HG03280 (cell line): Measurements from ENCODE around the gene GPRIN3.
A peak's percentile ranks its signal among the peaks of the same experiment; 100 is the strongest.
"Not testable (repeated sequence)": the region's sequence is repeated elsewhere in the genome, so short reads cannot be mapped to it uniquely, and the experiment has no call there.

ENCODE experiments used
- ATAC-seq: cut with Tn5 transposase; IDR thresholded peaks from one replicate; pipeline ENCODE4 v1.9.1; 2021; ENCODE audit warnings: mild to moderate bottlenecking, moderate library complexity; ENCODE audit not compliant: unreplicated experiment

Gene GPRIN3

DNA sequence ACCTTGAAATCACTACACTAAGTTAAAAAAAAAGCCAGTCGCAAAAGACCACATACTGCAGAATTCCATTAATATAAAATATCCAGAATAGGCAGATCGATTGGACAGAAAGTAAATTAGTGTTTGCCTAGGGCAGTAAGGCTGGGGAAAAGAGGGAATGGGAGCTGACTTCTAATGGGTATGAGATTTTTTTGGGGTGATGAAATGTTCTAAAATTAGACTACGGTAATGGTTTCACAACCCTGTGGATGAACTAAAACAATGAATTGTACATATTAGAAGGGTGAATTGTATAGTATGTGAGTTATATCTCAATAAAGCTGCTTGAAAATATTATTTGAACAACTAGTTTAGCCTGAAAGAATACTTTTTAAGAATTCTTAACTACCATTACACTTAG, 6.7 kb upstream of the GPRIN3 start:
- ATAC-seq = no peak

DNA sequence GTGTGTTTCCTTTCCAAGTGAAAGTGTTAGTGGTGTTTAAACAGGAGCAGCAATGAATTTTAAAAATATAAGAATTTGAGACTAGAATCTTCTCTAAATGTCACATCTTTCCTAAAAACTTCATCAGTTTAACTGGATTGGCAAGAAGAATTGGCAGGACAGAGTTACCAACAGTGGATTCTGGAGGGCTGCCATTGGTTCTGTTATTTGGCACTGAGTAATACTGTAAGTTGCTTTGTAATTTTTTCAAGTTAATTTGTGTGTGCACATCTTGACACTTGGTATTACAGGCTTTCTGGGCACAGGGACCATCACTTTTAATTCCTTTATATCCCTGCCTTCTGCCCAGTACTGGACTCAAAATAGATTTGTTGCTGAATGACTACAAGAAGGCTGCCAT, 4.5 kb upstream of the GPRIN3 start:
- ATAC-seq = no peak

DNA sequence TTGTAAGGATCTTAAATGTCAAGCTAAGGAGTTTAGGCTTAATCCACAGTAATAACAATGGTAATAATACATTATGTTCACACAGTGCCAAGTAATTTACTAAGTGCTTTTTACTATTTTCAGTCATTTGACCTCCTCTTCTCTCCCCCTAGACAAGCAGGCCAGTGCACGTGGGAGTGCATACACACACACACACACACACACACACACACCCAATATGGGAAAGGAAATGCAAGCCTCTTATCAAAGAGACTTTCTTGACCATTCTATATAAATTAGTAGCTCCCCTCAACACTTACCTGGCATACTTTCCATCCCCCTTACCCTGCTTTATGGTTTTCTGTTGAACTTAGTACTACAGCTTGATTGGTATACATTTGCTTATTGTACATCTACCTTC, 3.8 kb upstream of the GPRIN3 start:
- ATAC-seq = no peak

DNA sequence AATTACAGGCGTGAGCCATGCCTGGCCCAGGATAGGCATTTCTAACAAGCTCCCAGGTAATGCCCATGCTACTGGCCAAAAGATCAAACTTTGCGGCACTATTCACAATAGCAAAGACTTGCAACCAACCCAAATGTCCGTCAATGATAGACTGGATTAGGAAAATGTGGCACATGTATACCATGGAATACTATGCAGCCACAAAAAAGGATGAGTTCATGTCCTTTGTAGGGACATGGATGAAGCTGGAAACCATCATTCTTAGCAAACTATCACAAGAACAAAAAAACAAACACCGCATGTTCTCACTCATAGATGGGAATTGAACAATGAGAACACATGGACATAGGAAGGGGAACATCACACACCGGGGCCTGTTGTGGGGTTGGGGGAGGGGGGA, 1.6 kb upstream of the GPRIN3 start:
- not testable (repeated sequence) for ATAC-seq

DNA sequence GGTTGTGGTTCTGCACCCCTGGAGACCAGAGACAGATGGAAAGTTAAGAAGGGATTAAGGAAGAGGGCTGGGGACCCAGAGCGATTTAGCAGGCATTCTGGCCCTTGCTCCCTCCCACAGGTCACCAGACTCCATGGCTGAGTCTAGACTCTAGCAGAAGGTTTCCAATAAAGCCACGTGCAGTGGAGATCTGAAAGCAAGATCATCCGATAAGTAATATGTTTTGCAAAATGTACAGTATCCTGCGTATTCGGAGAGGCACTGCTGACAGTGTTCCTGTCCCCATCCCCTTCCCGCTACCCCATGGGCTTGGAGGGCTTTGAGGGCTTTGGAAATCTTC, 531 bp upstream of the GPRIN3 start:
- ATAC-seq = no peak

DNA sequence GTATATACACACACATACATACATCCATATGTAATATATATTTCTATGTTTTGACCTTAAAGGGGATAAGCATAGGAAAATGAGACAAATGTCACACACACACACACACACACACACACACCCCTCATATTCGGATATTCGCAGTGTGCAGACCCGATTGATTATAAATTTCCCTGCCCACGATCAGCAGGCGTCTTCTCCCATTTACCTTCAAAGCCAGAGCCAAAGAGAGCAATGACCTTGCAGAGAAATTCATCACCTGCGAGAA, 488 bp downstream of the GPRIN3 start:
- ATAC-seq = no peak

DNA sequence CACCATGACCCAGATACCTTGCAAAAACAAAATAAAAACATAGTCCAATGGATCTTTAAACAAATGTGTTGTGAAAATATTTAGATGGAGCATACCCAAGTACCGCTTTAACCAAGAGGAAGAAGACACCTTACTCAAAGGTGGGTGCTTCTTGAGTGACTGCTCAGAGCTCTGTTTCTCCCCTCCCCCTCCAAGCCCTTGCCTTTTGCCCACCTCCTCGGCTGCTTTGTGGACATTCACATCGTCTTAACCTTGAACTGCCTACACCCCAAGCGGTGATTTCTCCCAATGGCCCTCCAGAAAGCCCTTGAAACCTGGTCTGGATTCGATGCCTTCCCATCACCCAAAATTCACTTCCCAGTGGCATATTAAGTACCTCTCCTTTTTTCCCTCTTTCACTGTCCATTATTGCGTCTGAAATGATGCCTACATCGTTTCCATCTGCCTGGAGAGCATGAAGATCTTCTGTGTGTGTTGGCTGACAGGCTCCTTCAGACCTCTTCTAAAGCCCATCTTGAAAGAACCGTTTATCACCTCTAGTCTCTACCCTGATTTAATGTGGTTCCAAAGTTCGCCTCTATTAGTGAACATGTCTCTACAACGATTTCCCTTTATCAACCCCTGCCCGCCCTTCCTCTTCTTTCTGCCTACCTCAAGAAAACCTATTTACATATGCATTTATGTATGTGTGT, 968 bp downstream of the GPRIN3 start:
- ATAC-seq = no peak

DNA sequence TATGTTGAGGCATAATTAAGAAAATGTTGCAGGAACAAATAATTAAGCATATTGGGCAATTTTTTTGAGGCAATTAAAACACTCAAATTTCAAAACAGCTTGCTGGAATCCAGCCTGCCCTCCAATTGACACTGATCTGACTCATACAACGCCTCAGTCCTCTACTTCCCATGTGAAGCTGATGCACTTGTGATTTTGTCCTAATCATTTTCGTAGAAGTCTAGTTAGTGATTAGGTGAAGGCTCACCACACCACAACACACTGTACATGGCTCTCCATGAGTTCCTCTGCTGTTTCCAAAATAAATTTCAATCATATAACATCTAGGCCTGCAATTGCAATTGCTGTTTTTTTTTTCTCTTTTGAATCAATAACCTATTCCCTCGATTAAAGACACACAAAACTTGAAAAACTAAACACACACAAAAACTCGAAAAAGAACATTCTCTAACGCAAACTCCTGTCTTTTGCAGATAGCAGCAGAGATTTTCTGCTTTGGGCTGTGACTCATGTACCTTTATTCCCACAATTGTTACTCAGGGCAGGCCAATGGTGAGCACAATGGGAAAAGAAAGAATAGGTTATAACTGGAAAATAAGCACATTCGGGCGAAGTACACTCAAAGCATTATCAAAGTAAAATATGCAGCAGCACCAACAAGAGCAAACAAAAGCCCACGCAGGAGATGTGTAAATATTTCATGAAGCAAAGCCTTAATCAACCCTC, 1.7 kb downstream of the GPRIN3 start:
- no peak for ATAC-seq

DNA sequence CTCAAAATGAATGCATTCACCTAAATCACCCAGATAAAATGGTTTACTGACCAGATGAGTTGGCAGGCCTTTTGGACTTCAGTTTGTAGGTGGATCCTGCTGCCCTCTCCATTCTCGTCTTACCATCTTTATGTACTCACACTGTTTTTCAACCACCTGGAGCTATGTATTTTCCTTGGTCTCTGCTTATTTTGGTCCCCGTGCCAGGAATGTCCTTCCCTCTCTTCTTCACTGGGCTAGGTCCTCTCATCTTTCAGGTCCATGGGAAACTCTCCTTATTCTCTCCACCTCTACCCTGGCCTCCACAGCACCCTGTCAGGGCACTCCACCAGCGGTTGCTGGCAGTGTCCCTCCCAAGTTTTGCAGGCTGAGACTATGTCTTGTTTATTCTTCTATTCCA, 2.6 kb downstream of the GPRIN3 start:
- no peak for ATAC-seq

DNA sequence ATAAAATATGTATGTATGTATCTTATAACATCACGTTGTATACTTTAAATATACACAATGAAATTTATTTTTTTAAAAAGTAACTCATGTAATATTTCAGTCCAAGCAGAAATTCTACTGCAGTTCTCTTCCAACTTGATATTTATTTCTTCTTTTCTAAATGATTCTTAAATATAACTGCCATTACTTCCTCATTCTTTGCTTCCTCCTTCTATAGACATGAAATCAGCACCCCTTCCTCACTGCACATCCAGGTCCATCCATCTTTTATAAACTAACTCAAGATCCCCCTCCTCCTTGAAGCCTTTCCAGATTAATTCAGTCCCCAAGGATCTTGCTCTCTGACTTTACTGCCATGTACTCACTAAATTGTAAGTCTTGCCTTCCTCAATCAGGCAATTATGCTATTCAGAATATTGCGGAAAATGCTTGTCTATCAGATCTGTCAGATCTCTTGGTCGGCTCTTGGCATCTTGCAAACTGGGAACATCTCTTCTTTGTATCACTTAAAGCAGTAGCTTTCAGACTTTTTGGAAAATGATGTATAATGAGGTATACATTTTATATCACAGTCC, 3.7 kb downstream of the GPRIN3 start:
- ATAC-seq = no peak

DNA sequence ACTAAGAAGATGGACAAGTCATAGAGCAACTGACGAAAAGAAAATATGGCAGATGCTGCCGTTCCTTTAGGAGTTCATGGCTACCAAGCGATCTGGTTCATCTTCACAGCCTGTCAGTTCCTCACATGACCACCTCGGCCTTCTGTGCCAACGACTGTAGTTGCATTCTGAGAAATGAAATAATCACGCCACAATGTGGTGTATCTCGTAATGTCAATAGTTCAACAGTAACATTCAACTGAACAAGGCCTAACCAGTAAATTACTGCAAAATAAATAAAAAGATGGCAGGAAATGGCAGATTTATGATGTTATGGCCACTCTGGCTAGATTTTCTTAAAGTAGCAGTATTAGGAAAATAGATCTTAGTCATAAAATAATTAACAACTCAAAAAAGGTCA, 4.4 kb downstream of the GPRIN3 start:
- ATAC-seq = no peak

DNA sequence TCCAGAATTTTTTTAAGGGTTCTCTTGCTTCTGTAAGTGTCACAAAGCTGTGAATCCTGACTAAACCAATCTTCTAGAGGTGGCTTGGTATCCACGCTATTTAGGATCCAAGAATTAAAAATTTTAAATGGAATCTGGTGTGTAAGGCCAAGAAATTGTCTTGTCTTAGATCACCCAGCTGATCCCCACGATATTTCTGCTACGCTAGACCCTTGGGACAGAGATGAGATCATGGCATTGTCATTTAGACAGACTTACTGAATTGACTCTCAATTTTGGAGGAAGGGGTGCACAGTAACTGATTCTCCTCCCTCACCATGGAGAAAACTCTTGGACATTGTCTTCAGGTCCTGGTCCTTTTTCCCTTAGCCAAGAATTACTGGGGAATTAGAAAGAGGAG, 5.7 kb downstream of the GPRIN3 start:
- no peak for ATAC-seq

DNA sequence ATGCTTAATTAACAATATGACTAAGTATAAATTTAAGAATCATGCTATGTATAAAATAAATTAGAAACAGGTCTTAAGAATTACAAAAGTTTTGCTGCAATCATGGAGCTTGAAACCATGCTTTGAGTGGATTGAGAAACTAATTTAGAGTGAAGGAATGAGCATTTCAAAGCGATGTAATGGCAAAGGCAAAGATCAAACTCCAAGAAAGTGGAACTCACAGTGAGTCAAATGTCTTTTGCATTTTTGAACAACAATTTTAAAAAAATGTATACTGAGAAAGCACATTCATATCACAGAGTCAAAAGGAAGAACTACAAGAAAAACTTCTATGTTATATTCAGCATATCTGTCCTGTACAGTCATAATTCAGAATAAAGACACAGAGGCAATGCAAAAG, 6.6 kb downstream of the GPRIN3 start:
- ATAC-seq = no peak

DNA sequence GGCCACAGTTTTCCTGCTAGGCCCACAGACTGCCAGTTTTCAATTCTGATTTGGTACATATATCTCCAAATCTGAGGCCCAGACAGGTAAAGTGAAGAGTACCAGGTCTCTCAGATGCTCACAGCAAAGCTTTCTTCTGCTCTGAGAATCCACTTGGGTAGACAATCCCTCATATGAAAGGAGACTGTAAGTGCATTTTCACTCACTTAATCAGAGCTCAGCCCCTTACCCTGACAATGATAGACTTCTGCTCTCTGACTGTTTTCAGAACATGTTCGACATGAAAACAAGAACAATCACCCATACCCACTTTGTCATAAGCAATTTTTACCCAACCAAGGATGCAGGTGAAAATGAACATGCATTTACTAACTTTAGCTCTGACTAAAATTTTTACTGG, 7.1 kb downstream of the GPRIN3 start:
- ATAC-seq = no peak

DNA sequence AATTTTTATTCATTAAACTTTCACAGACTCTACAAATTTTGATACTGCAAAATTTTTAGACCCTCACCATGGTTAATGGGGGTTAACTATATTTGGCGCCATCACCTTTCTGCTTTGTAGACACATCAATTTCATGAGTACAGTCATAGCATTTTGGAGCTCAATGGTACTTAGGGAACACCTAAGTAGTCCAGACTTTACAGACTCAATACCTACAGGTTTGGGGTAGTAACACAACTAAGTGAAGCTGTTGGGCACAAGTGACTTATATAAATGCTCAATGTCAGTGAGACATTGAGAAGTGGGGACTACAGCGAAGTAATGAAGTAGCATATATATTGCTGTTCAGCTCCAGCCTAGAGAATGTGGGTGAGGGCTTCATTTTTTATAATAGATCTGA, 7.5 kb downstream of the GPRIN3 start:
- no peak for ATAC-seq

DNA sequence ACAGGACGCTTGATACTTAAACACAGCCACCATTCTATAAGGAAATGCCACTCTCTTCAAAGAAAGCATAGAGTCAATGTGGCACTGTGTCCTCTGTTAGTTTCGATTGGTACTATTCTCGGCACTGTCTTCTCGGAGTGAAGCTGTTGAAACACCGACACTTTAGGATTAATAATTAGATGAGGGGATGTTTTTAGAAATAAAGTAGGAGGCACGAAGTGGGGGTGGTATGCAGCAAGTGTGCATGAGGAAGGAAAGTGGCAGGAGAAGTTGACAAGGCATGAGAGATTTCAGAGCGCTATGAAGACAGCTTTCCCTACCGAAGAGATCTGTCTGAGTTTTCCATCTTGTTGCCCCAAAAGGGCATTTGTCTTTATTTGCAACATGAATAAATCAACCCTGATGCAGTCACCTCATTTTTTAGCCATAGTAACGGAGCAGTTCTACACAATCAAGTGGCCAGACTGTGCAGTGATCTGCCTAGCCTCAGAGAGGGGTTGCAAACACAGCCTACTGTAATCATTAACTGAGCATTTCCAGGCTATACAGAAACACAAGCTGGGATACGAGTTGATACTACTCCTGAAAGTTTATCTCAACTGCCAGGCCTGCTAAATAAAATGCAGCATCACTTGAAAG, 8.3 kb downstream of the GPRIN3 start:
- peak; percentile 39 for ATAC-seq

DNA sequence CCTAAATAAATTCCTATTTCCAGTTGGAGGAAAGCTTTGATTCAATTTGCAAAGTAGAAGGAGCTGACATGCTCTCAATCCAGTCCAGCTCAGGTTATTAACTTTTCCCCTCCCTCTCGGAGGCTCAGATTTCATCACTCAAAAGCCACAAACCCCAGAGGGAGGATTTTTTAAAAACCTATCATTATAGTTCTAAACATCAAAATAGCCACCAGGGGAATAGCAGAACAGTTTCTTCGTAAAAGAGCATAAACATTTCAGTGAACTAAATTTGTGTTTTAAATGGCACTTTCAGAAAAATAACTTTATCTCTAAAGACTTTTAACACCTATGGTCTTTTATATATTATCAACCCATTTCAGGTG, 8.8 kb downstream of the GPRIN3 start:
- ATAC-seq = peak; percentile 7

DNA sequence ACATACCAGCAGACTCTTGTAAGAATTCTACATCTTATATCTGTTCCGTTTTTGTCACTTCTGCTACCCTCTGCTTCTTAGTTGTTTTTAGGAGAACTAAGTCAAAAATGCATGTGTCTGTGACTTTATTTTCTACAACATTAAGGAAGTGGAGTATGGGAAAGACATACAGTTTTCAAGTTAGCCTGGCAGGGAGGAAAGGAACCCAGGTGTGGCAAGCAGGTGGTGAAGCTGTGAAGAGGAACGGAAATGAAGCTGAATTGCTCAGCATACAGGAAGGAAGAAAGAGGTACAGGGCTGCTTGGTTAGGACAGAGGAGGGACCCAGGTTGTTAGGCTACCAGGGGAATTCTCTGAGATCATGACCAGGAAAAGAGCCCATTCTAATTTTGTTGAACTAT, 9.4 kb downstream of the GPRIN3 start:
- ATAC-seq = peak; percentile 30

DNA sequence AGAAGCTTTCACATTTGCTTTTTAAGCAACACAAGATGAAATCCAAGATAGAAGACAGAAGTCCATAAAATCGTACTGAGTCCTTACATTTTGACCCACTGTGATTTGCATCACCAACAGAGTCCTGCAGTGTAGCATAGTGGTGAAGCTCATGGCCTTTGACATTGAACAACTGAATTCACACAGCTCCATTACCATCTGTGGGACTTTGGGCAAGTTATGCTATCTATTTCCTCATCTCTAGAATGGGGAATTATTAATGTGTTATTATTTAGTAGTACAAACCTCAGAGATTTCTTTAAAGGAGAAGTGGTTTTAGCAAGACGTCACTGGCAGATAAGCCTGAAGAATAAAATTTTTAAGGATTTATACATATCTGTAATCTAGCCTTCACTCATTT, 10.7 kb downstream of the GPRIN3 start:
- ATAC-seq = no peak

DNA sequence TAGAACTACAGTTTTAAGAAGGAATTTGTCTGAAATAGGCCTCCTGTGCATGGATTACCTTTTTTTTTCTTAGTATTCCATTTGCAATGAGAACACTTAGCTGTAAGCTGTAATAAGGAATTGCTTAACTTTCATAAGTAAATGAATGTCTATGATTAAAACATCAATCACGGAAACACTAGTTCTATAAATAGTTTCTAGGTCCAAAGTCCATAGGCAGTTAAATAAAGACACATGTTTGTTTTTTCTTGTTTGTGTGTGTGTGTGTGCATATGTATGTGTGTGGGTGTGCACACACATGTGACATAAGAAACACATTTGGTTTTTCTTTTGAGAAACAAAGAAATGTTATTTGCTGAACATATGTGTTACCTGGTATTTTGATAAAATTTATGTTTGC, 11.2 kb downstream of the GPRIN3 start:
- no peak for ATAC-seq

DNA sequence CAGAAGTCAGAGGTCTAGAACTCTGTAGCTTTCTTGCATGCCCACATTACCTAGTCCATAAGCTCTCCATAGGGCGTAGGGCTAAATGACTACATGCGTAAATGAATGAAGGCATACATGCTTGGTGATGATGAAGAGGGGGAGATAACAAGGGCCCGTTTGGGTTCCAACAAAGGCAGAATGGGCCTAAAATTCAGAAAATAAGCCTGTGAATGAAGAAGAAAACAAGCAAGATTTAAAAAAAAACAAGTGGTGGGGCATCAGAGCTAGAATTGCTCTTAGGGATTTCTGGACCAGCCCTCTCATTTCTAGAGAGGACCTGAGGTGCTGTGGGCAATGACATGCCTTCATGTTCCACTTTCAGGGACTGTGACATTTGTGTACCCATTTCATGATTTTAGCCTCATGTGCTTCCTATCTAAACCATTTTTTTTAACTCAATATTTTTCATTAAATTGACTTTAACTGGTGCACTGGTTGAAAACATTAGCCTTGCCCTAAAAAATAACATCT, 12.1 kb downstream of the GPRIN3 start:
- ATAC-seq = no peak

DNA sequence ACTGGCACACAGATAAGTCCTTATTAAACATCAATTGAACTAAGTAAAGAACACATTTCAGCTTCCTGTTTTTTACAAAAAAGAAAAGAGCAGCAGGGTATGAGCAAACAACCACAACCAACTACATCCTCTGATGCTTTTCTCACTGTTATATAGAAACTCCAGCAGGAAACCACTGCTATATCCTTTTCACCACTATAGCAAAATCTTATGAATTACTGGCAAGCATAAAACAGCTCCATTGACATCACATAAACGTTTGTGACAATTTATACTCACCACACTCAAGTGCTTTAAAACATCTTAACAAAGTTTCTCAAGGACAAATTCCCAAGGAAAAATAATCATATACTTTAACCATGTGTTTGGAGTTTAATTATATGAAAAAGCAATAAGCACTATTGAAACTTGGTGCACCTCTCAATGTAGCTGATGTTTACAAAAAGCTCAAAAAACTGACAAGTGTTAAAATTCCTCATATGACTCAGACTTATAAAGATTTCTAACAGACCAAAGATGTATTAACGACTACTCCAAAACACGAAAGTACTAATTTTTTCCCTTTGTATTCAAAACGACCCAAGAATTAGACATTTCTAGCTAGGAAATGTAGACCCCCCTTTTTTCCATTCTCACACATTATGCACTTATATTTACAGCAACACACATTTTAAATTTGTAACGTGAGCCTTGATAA, 12.9 kb downstream of the GPRIN3 start:
- peak; percentile 80 for ATAC-seq
